ENCODE data around the gene CHORDC1.

DNA sequence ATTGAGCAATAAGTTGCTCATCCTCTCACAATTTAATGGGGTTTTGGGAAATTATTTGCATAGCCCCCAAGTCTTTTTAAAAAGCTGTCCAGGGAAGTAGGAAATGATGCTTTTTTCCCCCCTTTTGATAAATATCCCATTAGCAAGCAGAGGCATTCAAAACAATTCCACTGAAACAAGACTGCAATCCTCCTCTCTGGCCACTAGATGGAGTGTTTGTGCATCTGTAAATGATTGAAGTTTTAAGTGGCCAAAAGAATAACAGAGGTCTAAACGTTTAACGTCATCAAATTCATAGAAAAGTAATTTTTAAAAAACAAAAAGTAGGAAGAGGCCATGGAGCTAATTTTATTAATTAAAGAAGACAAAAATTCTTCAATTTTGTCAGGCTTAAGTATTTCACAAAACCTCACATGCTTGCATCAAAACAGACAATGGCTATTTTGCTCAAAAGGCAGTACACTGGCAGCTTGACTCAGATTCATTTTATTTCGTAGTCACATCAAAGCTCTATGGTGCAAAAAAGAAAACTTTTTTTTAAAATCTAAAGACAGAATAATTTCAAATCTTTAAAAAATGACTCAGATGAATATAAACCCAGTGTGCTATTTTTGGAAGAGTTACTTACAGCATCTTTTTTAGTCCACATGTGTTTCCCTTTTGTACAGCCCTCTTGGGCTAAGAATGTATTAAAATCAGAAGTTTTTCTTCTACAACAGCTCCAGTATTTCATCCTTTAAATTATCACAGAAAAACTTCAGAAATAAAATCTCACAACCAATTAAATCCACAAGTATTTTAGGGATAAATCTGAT, 17.8 kb downstream of the CHORDC1 start:
- no peak for TF ChIP-seq POLR2AphosphoS5 (IDR thresholded peaks at IDR 0.05; ENCODE audit: low read length)
- peak; percentile 82 to 86 (median 86) for TF ChIP-seq CTCF (IDR thresholded peaks at IDR 0.05 in 2 of 3, conservative IDR thresholded peaks at IDR 0.05 in 1 of 3; ENCODE audit: control insufficient read depth in 2 of 3, extremely low read depth in 1 of 3, insufficient read depth in 1 of 3, low read depth in 3 of 3, low read length in 3 of 3)
- TF ChIP-seq POLR2A (IDR thresholded peaks at IDR 0.05; ENCODE audit: low read depth, low read length), result no peak
- no peak for TF ChIP-seq HDAC6 (IDR thresholded peaks at IDR 0.05; ENCODE audit: unreplicated experiment)
- no peak for TF ChIP-seq CHD2 (IDR thresholded peaks at IDR 0.05; ENCODE audit: borderline replicate concordance, low read depth, low read length)
- no peak for TF ChIP-seq NRF1 (conservative IDR thresholded peaks at IDR 0.05; ENCODE audit: low read depth, low read length)

All from GM12878 (cell line).